HUES6 (cell line): Measurements from ENCODE around the gene URB2.

ENCODE experiments used
- H3K27ac ChIP-seq: 2 replicates; pipeline ENCODE4 v1.7.0; 2013; ENCODE audit warnings: low read depth, mild to moderate bottlenecking, low read length, inconsistent platforms
- H3K27me3 ChIP-seq: 2 replicates; pipeline ENCODE4 v1.6.1; 2013; ENCODE audit warnings: low read length; ENCODE audit not compliant: control insufficient read depth, insufficient read depth
- H3K36me3 ChIP-seq: 2 replicates; pipeline ENCODE4 v1.6.1; 2013; ENCODE audit warnings: low read length; ENCODE audit not compliant: control insufficient read depth, insufficient read depth
- H3K4me1 ChIP-seq: 2 replicates; pipeline ENCODE4 v1.6.1; 2013; ENCODE audit warnings: low read length; ENCODE audit not compliant: control insufficient read depth, insufficient read depth
- H3K4me3 ChIP-seq: 2 replicates; pipeline ENCODE4 v1.5.1; 2013; ENCODE audit warnings: low read depth, low read length
- H3K9ac ChIP-seq: one replicate; pipeline ENCODE4 v1.6.1; 2013; ENCODE audit warnings: mild to moderate bottlenecking, low read length
- H3K9me3 ChIP-seq: 2 replicates; pipeline ENCODE4 v1.6.1; 2013; ENCODE audit warnings: low read depth, low read length; ENCODE audit not compliant: control insufficient read depth, insufficient read depth

Gene URB2

DNA sequence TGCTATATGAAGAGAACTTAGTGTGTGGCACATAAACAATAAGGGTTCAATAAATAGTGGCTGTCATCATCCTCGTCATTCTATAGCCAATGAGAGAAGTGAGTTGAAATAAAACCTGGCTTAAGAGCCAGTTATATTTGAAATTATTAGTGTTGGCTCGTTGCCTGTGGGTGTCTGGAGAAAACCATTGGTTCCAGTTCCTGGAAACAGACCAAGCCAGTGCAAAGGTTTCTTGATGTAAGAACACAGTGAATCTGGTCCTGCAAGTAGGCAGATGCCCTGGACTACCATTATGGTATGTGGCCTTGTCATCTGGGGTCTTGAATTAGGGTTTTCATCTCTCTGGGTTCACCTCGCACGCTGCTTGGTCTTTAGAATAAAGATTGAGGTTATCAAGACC, 43.3 kb downstream of the URB2 start:
- no peak overlapping the region for H3K27ac ChIP-seq
- no peaks in the 10 kb centered on the region for H3K36me3 ChIP-seq
- no peaks in the 10 kb centered on the region for H3K4me1 ChIP-seq
- no peaks in the 10 kb centered on the region for H3K27me3 ChIP-seq
- no peak overlapping the region for H3K9ac ChIP-seq
- no peak overlapping the region for H3K4me3 ChIP-seq
- H3K9me3 ChIP-seq = no peaks in the 10 kb centered on the region

GRCh38 chr1:229671310-229671709, 45.3 kb downstream of the URB2 start:
- Histone ChIP-seq H3K9ac (no peak overlapping the region), H3K27me3 (no peaks in the 10 kb centered on the region), H3K4me3 (no peak overlapping the region), H3K4me1 (no peaks in the 10 kb centered on the region), H3K9me3 (no peaks in the 10 kb centered on the region), H3K36me3 (no peaks in the 10 kb centered on the region), H3K27ac (no peak overlapping the region)

DNA sequence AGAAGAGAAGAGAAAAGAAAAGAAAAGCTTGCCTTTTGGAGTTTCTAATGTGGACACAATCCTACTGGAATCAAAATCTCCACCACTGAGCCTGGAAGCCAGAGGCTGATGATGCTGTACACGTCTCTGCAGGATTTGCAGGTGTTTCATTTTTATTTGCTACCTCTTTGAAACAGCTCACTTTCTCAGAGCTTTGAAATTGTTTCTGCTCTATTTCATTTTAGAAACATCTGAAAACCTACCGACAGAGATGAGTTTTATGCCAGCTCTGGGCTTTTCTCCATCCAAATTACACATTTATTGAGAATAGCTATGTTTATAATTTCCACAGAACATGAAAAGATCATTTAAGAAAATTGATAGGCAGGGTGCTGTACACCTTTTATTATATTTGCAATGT, 46.2 kb downstream of the URB2 start:
- Histone ChIP-seq H3K27me3 (no peaks in the 10 kb centered on the region), H3K36me3 (no peaks in the 10 kb centered on the region), H3K27ac (no peak overlapping the region), H3K9me3 (no peaks in the 10 kb centered on the region), H3K4me3 (no peak overlapping the region), H3K4me1 (no peaks in the 10 kb centered on the region), H3K9ac (no peak overlapping the region)

GRCh38 chr1:229674042-229674441, 48.0 kb downstream of the URB2 start:
- no peaks in the 10 kb centered on the region for H3K36me3 ChIP-seq
- H3K9ac ChIP-seq = no peak overlapping the region
- H3K4me1 ChIP-seq = no peaks in the 10 kb centered on the region
- no peaks in the 10 kb centered on the region for H3K9me3 ChIP-seq
- H3K27ac ChIP-seq = no peak overlapping the region
- no peak overlapping the region for H3K4me3 ChIP-seq
- no peaks in the 10 kb centered on the region for H3K27me3 ChIP-seq

- Histone ChIP-seq H3K9me3 (no peaks in the 10 kb centered on the region), H3K27ac (no peak overlapping the region), H3K4me3 (no peak overlapping the region), H3K4me1 (no peaks in the 10 kb centered on the region), H3K27me3 (no peaks in the 10 kb centered on the region), H3K36me3 (no peaks in the 10 kb centered on the region), H3K9ac (no peak overlapping the region)
These were observed 49.3 kb downstream of the URB2 start for GRCh38 chr1:229675396-229675795.

GRCh38 chr1:229685149-229685548, 59.1 kb downstream of the URB2 start:
- Histone ChIP-seq H3K9me3 (peaks cover 39% of the 10 kb centered on the region), H3K27ac (no peak overlapping the region), H3K4me3 (no peak overlapping the region), H3K9ac (no peak overlapping the region), H3K4me1 (peaks cover 5% of the 10 kb centered on the region), H3K27me3 (no peaks in the 10 kb centered on the region), H3K36me3 (no peaks in the 10 kb centered on the region)

DNA sequence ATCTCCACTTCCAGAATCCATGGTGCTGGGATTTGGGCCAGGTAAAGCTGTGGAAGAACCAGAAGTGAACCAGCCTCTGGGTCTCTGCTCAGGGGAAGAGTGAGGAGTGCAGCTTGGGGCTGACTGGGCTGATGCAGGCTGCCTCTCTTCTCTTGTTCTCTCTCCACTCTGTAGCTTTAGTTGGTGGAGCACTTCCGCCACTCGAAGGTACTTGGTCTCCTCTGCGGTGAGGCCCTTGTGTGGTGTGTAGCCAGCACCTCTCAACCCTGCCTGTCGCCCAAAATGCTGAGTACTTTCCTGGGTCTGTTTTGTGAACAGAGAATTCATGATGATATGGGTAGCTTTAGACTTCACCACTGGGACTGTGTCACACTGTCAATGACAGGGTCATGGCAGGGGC, 63.2 kb downstream of the URB2 start:
- Histone ChIP-seq H3K4me3 (no peak overlapping the region), H3K4me1 (peaks cover 20% of the 10 kb centered on the region), H3K27ac (no peak overlapping the region), H3K9me3 (peaks cover 18% of the 10 kb centered on the region), H3K36me3 (no peaks in the 10 kb centered on the region), H3K27me3 (no peaks in the 10 kb centered on the region), H3K9ac (no peak overlapping the region)

- H3K27ac ChIP-seq = no peak overlapping the region
These were observed 63.9 kb downstream of the URB2 start for GRCh38 chr1:229689904-229690303.

DNA sequence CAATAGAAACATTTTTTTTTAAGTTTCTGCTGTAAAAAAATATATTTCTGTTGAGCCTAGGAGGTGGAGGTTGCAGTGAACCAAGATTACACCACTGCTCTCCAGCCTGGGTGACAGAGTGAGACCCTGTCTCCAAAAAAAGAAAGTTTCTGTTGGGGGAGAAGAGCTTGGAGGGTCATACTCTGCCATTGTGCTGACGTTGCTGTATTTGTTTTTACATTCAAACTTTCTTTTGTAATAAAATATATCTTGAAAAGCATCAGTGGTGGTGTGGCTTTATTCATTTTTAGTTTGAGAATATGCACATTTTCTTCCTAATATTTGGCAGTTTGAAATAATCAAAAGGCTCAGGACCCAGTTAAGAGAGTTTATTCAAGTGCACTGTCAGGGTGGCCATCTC, 64.6 kb downstream of the URB2 start:
- Histone ChIP-seq H3K27me3 (no peaks in the 10 kb centered on the region), H3K4me3 (no peak overlapping the region), H3K36me3 (no peaks in the 10 kb centered on the region), H3K4me1 (peaks cover 34% of the 10 kb centered on the region), H3K9ac (no peak overlapping the region), H3K9me3 (peaks cover 10% of the 10 kb centered on the region), H3K27ac (no peak overlapping the region)

More at GRCh38 chr1:229689904-229690303, 63.9 kb downstream of the URB2 start:
- Histone ChIP-seq H3K9ac (no peak overlapping the region), H3K4me1 (peaks cover 26% of the 10 kb centered on the region), H3K9me3 (peaks cover 13% of the 10 kb centered on the region), H3K36me3 (no peaks in the 10 kb centered on the region), H3K27me3 (no peaks in the 10 kb centered on the region), H3K4me3 (no peak overlapping the region)

- H3K9ac ChIP-seq = no peak overlapping the region
- no peaks in the 10 kb centered on the region for H3K27me3 ChIP-seq
- H3K36me3 ChIP-seq = no peaks in the 10 kb centered on the region
- H3K4me1 ChIP-seq = peaks cover 41% of the 10 kb centered on the region
- no peak overlapping the region for H3K4me3 ChIP-seq
- no peak overlapping the region for H3K27ac ChIP-seq
- peaks cover 3% of the 10 kb centered on the region; the same call in 1 of the 2 replicates for H3K9me3 ChIP-seq
These were observed 65.3 kb downstream of the URB2 start for GRCh38 chr1:229691362-229691761.

- no peak overlapping the region for H3K4me3 ChIP-seq
- H3K9me3 ChIP-seq = no peaks in the 10 kb centered on the region
- H3K27me3 ChIP-seq = no peaks in the 10 kb centered on the region
- H3K4me1 ChIP-seq = peaks cover 58% of the 10 kb centered on the region
- H3K27ac ChIP-seq = peak overlapping the region; percentile 45; the same call in 1 of the 2 replicates
- no peaks in the 10 kb centered on the region for H3K36me3 ChIP-seq
- H3K9ac ChIP-seq = peak overlapping the region; percentile 33
These were observed 67.3 kb downstream of the URB2 start for GRCh38 chr1:229693129-229693900.
